LNCaP clone FGC (cell line): Measurements from ENCODE around the gene MSI1.

Source experiments
- DNase-seq: peaks from one replicate; pipeline ENCODE4 v3.0.0-alpha.2; 2011; ENCODE audit warnings: low read depth
- H3K4me3 ChIP-seq: 2 replicates; pipeline ENCODE4 v1.5.1; 2011; ENCODE audit warnings: mild to moderate bottlenecking, low read depth, low read length, control low read depth
- TF ChIP-seq, protein P1 (sequence below): IDR thresholded peaks from 2 replicates; pipeline ENCODE4 v1.5.1; 2012; ENCODE audit warnings: mild to moderate bottlenecking; ENCODE audit not compliant: control insufficient read depth, insufficient read depth; ENCODE audit errors: extremely low read depth

The MSI1 gene

DNA sequence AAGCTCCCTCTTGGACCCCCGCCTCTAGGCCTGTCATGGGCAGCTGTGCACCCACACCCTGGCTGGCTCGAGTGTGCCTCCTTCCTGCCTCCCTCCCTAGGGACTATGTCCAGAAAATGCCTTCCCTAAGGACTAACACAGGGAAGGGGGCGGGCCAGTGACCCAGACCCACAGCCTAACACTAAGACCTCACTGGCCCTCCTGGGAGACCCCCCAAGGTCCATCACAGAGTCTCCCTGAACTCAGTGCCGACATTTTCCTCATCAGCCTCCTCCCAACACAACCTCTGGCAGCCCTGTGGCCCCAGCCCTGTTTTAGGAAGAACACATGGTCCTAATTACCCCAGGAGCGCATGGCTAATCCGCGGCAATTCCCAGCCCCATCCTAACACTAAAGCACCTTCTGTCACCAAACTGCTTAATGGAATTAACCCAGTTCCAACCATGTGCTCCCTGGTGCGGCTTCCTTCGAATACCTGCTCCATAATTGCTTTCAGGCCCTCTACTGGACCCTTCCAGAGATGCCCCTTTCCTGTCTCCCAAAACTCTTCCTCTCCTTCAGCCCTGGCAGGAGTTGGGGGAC, 5.6 kb downstream of the MSI1 start:
- TF ChIP-seq, protein P1, sequence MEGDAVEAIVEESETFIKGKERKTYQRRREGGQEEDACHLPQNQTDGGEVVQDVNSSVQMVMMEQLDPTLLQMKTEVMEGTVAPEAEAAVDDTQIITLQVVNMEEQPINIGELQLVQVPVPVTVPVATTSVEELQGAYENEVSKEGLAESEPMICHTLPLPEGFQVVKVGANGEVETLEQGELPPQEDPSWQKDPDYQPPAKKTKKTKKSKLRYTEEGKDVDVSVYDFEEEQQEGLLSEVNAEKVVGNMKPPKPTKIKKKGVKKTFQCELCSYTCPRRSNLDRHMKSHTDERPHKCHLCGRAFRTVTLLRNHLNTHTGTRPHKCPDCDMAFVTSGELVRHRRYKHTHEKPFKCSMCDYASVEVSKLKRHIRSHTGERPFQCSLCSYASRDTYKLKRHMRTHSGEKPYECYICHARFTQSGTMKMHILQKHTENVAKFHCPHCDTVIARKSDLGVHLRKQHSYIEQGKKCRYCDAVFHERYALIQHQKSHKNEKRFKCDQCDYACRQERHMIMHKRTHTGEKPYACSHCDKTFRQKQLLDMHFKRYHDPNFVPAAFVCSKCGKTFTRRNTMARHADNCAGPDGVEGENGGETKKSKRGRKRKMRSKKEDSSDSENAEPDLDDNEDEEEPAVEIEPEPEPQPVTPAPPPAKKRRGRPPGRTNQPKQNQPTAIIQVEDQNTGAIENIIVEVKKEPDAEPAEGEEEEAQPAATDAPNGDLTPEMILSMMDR = no peak
- no peak overlapping the region for H3K4me3 ChIP-seq
- no peak for DNase-seq

DNA sequence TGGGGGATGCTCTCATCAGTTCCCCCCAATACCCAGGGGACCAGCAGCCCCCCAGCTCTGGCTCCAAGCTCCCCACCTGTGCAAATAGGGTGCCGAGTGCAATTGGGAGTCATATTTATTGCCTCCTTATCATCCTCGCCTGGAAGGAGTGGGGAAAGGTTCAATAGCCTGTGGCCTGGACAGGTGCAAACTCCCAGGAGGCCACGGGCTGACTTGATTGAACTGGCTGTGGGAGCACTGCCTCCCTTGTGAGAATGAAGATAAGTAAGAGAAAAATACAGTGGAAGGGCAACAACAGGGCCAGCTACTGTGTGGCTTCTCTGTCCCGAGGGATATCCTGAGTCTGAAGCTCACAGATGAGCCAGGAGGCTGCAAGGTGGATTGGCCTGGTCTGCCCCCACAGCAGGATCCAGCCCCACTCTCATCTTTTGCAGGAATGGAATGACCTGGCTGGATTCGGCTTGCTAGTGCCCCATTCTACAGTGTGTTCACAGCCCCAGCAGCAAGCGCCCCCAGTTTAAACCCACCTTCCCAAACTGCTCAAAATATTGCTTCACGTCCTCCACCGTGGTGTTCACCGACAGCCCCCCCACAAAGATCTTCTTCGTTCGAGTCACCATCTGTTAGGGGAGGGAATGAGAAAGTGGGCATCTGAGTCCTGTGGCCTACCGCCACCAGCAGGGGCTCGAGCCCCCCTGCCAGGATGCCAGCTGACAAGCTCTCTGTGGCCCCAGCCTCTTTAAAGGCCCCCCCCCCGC, 6.3 kb downstream of the MSI1 start:
- no peak for DNase-seq
- no peak overlapping the region for H3K4me3 ChIP-seq
- TF ChIP-seq, protein P1 = no peak

DNA sequence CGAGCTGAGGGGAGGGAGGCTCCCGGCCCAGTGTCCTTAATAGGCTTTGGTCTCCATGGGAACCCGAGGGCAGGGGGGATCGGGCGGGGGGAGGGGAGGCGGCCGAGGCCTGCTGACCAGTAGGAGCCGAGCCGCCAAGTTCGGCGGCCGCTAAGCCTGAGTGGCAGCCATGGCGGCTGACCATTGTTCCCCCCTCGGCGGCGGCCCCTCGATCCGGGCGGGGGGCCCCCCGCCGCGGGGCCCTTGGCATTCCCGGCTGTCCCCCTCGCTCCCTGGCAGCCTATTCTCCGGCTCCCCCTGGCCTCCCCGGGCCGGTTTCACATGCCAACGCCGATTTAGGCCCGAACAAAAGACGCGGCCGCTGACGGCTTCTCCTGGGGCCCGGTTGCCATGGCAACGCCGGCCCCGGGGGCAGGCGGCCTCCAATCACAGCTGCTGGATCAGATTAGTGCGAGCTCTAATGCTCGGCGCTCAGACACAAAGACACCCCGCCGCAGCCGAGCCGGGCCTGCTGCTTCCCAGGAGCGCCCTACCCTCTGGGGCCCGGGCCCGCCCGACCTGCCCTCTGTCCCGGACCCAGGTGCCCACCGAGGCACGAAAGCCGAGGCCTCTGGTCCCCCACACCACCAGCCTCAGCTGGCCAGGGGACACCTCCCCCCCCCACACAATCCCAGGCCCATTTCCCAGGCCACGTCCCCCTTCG, 7.3 kb downstream of the MSI1 start:
- TF ChIP-seq, protein P1 = no peak
- no peak overlapping the region for H3K4me3 ChIP-seq
- no peak for DNase-seq

DNA sequence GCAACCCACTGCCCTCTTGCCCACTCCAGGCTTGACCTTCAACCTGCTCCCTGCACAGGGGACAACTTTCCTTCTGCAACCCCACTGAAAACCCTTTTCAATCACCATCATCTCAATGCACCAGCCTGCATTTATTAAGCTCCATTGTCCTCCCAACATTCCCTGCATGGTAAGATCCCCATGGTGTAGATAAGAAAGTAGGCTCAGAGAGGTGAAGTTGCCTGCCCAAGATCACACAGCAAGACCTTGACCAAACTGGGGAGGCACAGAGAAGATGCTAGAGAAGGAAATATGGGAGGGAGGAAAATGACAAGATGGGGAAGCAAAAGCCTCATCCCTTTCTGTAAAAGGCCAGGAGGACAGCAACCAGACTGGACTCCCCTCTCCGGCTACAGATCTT, 9.8 kb downstream of the MSI1 start:
- TF ChIP-seq, protein P1 = no peak
- no peak overlapping the region for H3K4me3 ChIP-seq

DNA sequence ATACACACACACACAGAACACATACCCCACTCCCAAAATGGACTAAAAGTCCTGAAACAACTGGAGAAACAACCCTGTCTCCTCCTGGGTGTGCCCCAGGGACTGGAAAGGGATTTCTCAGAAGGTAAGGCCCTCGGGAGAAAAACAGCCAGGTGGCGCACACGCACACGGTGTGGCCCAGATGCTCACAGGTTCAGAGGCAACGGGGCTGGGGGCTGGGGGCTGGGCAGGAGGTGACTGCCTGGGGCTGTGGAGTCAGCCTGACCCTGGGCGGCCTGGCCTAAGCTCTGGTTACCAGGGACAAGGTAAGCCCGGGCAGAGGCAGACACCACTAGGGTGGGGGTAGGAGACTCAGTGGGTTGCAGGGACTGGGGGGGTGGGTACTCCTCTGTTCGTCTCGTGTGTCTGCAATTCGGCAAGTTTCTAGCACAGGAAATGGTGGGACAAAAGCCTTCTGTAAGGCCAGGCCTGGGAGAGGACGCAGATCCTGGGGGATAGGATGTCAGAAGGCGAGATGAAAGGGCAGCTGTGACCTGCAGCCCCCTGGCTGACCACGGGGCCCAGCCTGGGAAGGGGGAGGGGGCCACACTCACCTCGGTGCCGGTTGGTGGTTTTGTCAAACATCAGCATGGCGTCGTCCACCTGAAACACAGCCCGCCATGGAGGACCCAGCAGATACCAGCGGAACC, 10.4 kb downstream of the MSI1 start:
- DNase-seq = no peak
- TF ChIP-seq, protein P1 = no peak
- H3K4me3 ChIP-seq = no peak overlapping the region

More for the DNA sequence above, 9.8 kb downstream of the MSI1 start:
- no peak for DNase-seq

DNA sequence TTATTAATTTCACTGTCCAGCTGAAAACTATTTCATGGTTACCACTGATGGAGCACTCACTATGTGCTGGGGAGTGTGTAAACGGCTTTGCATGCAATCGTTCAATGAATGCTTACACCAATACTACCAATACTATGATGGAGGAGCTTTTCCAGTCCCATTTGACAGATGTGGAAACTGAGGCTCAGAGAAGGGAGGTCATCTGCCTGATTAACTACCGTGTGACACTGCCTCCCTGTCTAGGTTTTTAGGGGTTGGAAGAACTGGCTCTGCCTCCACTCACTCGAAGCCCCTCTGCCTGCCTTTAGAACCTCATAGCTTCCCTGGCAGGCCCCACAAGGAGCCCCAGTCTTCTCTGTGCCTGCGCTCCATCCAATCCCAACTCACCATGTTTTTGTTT, 11.9 kb downstream of the MSI1 start:
- TF ChIP-seq, protein P1 = no peak
- H3K4me3 ChIP-seq = no peak overlapping the region
- no peak for DNase-seq
